Epithelial cell of proximal tubule (primary cell): ENCODE data around the gene SNCB. TPM values are rescaled to one million over a fixed set of nuclear protein-coding genes. Genes with fewer than 3 reads are reported as not detected.
A peak's percentile ranks its signal among the peaks of the same experiment; 100 is the strongest.

Experiments
- DNase-seq: peaks from one replicate; pipeline ENCODE4 v3.0.0-alpha.2; 2011; ENCODE audit warnings: low read depth
- H3K4me3 ChIP-seq: 2 replicates; pipeline ENCODE4 v1.5.1; 2011; ENCODE audit warnings: low read depth, mild to moderate bottlenecking, low read length
- total RNA-seq: library from RNA; depleted of rRNA; stranded (reverse); fragments of >200 nt; gene quantifications from 2 replicates; pipeline ENCODE4 v1.2.3, GENCODE V29; 2015
- TF ChIP-seq, protein P1 (sequence below): conservative IDR thresholded peaks from 2 replicates; pipeline ENCODE4 v1.5.1; 2012; ENCODE audit warnings: low read depth, mild to moderate bottlenecking, low read length

SNCB gene
- total RNA-seq, 1 donor from 2014 or later: 0.17 TPM

- TF ChIP-seq, protein P1, sequence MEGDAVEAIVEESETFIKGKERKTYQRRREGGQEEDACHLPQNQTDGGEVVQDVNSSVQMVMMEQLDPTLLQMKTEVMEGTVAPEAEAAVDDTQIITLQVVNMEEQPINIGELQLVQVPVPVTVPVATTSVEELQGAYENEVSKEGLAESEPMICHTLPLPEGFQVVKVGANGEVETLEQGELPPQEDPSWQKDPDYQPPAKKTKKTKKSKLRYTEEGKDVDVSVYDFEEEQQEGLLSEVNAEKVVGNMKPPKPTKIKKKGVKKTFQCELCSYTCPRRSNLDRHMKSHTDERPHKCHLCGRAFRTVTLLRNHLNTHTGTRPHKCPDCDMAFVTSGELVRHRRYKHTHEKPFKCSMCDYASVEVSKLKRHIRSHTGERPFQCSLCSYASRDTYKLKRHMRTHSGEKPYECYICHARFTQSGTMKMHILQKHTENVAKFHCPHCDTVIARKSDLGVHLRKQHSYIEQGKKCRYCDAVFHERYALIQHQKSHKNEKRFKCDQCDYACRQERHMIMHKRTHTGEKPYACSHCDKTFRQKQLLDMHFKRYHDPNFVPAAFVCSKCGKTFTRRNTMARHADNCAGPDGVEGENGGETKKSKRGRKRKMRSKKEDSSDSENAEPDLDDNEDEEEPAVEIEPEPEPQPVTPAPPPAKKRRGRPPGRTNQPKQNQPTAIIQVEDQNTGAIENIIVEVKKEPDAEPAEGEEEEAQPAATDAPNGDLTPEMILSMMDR: no peak
- DNase-seq: no peak
- no peak overlapping the region for H3K4me3 ChIP-seq
Observed at GRCh38 chr5:176587398-176587797, 42.9 kb downstream of the SNCB start.

DNA sequence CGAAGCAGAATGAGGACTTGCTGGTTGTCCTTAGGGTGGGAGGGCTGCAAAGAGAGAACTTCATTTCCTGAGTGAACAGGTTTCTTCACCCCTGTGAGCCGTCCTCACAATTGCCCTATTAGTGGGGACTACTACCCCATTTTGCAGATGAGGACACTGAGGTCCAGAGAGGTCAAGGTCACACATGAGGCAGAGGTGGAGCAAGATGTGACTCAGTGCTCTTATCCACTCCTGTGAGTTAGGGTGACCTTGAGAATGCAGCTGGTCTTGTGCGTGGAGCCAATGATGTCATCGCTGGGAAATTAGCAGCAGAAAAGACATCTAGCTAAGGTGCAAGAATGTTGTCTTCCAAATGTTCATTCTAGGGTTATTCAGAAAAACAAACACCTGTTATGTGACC lies 47.3 kb downstream of the SNCB start:
- TF ChIP-seq, protein P1: no peak
- DNase-seq: no peak
- H3K4me3 ChIP-seq: no peak overlapping the region

DNA sequence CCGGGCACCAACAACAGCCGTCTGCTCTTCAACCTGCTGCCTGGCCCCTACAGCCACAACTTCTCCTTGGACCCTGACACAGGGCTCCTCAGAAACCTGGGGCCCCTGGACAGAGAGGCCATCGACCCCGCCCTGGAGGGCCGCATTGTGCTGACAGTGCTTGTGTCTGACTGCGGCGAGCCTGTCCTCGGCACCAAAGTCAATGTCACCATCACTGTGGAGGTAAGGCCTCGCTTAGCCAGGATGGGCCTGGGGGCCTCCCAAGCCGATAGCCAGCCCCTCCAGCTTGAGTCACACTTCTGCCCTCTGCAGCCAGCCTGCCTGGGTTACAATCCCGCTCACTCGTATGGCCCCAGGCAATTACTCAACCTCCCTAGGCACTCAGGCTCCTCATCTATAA lies 49.0 kb downstream of the SNCB start:
- DNase-seq: no peak
- TF ChIP-seq, protein P1: no peak
- H3K4me3 ChIP-seq: no peak overlapping the region

DNA sequence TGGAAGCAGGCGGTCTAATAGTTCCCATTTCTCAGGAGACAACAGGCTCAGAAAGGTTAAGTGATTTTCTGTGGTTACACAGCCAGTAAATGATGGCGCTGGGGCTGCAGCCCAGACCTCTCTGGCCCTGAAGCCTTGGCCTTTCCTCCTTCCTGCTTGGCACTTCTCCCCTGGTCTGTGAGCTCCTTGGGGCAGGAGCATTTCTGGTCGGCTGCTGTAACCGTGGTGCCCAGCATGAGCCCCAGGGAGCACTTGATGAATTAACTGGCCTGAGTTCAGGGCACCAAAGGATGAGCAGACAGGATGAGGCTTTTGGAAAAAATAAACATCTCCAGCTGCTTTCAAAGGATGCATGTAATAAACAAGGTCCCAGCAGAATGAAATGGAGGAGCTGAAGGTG lies 51.0 kb downstream of the SNCB start:
- TF ChIP-seq, protein P1: no peak

GRCh38 chr5:176578391-176578808 lies 51.9 kb downstream of the SNCB start:
- H3K4me3 ChIP-seq: no peak overlapping the region
- TF ChIP-seq, protein P1: peak; percentile 69
- no peak for DNase-seq

More for the DNA sequence above, 51.0 kb downstream of the SNCB start:
- no peak for DNase-seq
- no peak overlapping the region for H3K4me3 ChIP-seq

GRCh38 chr5:176577312-176578176 lies 52.8 kb downstream of the SNCB start:
- no peak for DNase-seq
- H3K4me3 ChIP-seq: no peak overlapping the region
- TF ChIP-seq, protein P1: no peak
